Omental fat pad (tissue), 4 donors: ENCODE data around the gene SORCS2. TPM values are rescaled to one million over a fixed set of nuclear protein-coding genes. Genes with fewer than 3 reads are reported as not detected.

ENCODE experiments used
- ATAC-seq: fragments of 150-250 bp; one replicate; pipeline ENCODE4 v1.9.1; 2016; ENCODE audit warnings: mild to moderate bottlenecking, moderate library complexity; ENCODE audit not compliant: low FRiP score
- DNase-seq: peaks from one replicate; pipeline ENCODE4 v3.0.0-alpha.2; 2019; ENCODE audit warnings: low spot score
- CTCF ChIP-seq, 3 donors: fragments of 450-650 bp; IDR thresholded peaks; one replicate each; pipeline ENCODE4 v1.5.1; 2016 to 2017; ENCODE audit warnings: antibody characterized with exemption in 3 of 3, mild to moderate bottlenecking in 3 of 3, moderate library complexity in 2 of 3
- total RNA-seq, 4 donors: library from RNA; depleted of rRNA; stranded (reverse); fragments of >200 nt; gene quantifications; one replicate each; pipeline ENCODE4 v1.1.0, GENCODE V29; 2016

Gene SORCS2
- total RNA-seq, 4 donors from 2014 or later: 0.63 to 4.6 (median 1.2) TPM

GRCh38 chr4:7300711-7301095, 108.4 kb downstream of the SORCS2 start:
- TF ChIP-seq CTCF (IDR thresholded peaks at IDR 0.05): no peak
- ATAC-seq (no peak), DNase-seq (no peak)

- DNase-seq: no peak
- TF ChIP-seq CTCF (IDR thresholded peaks at IDR 0.05): no peak
These were observed 108.9 kb downstream of the SORCS2 start for GRCh38 chr4:7301126-7301785.

GRCh38 chr4:7301846-7302630, 109.7 kb downstream of the SORCS2 start:
- DNase-seq (no peak), ATAC-seq (no peak)
- TF ChIP-seq CTCF (IDR thresholded peaks at IDR 0.05): no peak

More at GRCh38 chr4:7301126-7301785, 108.9 kb downstream of the SORCS2 start:
- no peak for ATAC-seq

GRCh38 chr4:7302781-7303404, 110.6 kb downstream of the SORCS2 start:
- DNase-seq: no peak
- ATAC-seq: no peak
- TF ChIP-seq CTCF (IDR thresholded peaks at IDR 0.05): no peak

- ATAC-seq (no peak), DNase-seq (no peak)
- no peak for TF ChIP-seq CTCF (IDR thresholded peaks at IDR 0.05)
These were observed 111.2 kb downstream of the SORCS2 start for GRCh38 chr4:7303561-7303960.

GRCh38 chr4:7304436-7304835, 112.1 kb downstream of the SORCS2 start:
- ATAC-seq (no peak), DNase-seq (no peak)
- no peak for TF ChIP-seq CTCF (IDR thresholded peaks at IDR 0.05)
